HepG2 (cell line): ENCODE results near the gene C19orf44. TPM values are rescaled to one million over a fixed set of nuclear protein-coding genes. Genes with fewer than 3 reads are reported as not detected.
A peak's percentile ranks its signal among the peaks of the same experiment; 100 is the strongest.

Experiments
- ARNT2 ChIP-seq: sonication (generic); formaldehyde crosslinking; IDR thresholded peaks from 2 replicates; pipeline ENCODE4 v1.8.0; 2022; ENCODE audit warnings: mild to moderate bottlenecking, low read depth, missing genetic modification reagents, moderate library complexity
- BHLHE40 ChIP-seq: IDR thresholded peaks from 2 replicates; pipeline ENCODE4 v1.6.1; 2011; ENCODE audit warnings: low read length, improper control_type of control experiment
- CBX1 ChIP-seq: IDR thresholded peaks from one replicate; pipeline ENCODE4 v1.6.1; 2016; ENCODE audit warnings: antibody characterized with exemption, low read depth
- GZF1 ChIP-seq: sonication (generic); formaldehyde crosslinking; IDR thresholded peaks from 2 replicates; pipeline ENCODE4 v1.5.1; 2020; ENCODE audit warnings: mild to moderate bottlenecking, missing genetic modification reagents
- ISX ChIP-seq: sonication (generic); formaldehyde crosslinking; conservative IDR thresholded peaks from 2 replicates; pipeline ENCODE4 v1.5.0; 2020; ENCODE audit warnings: missing genetic modification reagents
- KDM5B ChIP-seq: sonication (generic); formaldehyde crosslinking; IDR thresholded peaks from 2 replicates; pipeline ENCODE4 v1.4.0; 2020; ENCODE audit warnings: missing genetic modification reagents, mild to moderate bottlenecking, borderline replicate concordance
- LBX2 ChIP-seq: sonication (generic); formaldehyde crosslinking; IDR thresholded peaks from 2 replicates; pipeline ENCODE4 v1.5.0; 2020; ENCODE audit warnings: missing genetic modification reagents, mild to moderate bottlenecking, borderline replicate concordance
- NFATC3 ChIP-seq: sonication (generic); formaldehyde crosslinking; IDR thresholded peaks from 2 replicates; pipeline ENCODE4 v1.5.1; 2020; ENCODE audit warnings: mild to moderate bottlenecking, missing genetic modification reagents
- NR0B2 ChIP-seq: sonication (generic); formaldehyde crosslinking; IDR thresholded peaks from 2 replicates; pipeline ENCODE4 v1.4.0; 2020; ENCODE audit warnings: mild to moderate bottlenecking, missing genetic modification reagents
- NRL ChIP-seq: sonication (generic); formaldehyde crosslinking; IDR thresholded peaks from 2 replicates; pipeline ENCODE4 v1.5.0; 2020; ENCODE audit warnings: missing genetic modification reagents, mild to moderate bottlenecking, moderate library complexity, borderline replicate concordance
- PCBP1 ChIP-seq: fragments of 200-400 bp; formaldehyde crosslinking; IDR thresholded peaks from 2 replicates; pipeline ENCODE4 v1.6.1; 2017; ENCODE audit warnings: mild to moderate bottlenecking, low read depth, low read length, borderline replicate concordance
- RFX1 ChIP-seq: fragments of 450-650 bp; IDR thresholded peaks from 2 replicates; pipeline ENCODE4 v1.6.1; 2017
- RFX3 ChIP-seq: IDR thresholded peaks from 2 replicates; pipeline ENCODE4 v1.6.1; 2016; ENCODE audit warnings: missing biosample characterization, missing genetic modification reagents
- RNF2 ChIP-seq: fragments of 450-650 bp; conservative IDR thresholded peaks from 2 replicates; pipeline ENCODE4 v1.6.1; 2016; ENCODE audit warnings: low read depth
- SOX5 ChIP-seq: IDR thresholded peaks from 2 replicates; pipeline ENCODE4 v1.6.1; 2016; ENCODE audit warnings: borderline replicate concordance
- SP2 ChIP-seq: sonication (generic); formaldehyde crosslinking; IDR thresholded peaks from 2 replicates; pipeline ENCODE4 v1.5.1; 2020; ENCODE audit warnings: mild to moderate bottlenecking, missing genetic modification reagents
- TRIM22 ChIP-seq: fragments of 450-650 bp; IDR thresholded peaks from 2 replicates; pipeline ENCODE4 v1.6.1; 2017
- YEATS4 ChIP-seq: sonication (generic); formaldehyde crosslinking; IDR thresholded peaks from 2 replicates; pipeline ENCODE4 v1.4.0; 2020; ENCODE audit warnings: missing genetic modification reagents, borderline replicate concordance
- ZBTB38 ChIP-seq: sonication (generic); formaldehyde crosslinking; IDR thresholded peaks from 2 replicates; pipeline ENCODE4 v1.5.1; 2020; ENCODE audit warnings: mild to moderate bottlenecking, missing genetic modification reagents
- ZNF329 ChIP-seq: sonication (generic); formaldehyde crosslinking; IDR thresholded peaks from 2 replicates; pipeline ENCODE4 v1.9.0; 2021; ENCODE audit warnings: low read depth, mild to moderate bottlenecking, missing genetic modification reagents
- ZNF484 ChIP-seq: sonication (generic); formaldehyde crosslinking; IDR thresholded peaks from 2 replicates; pipeline ENCODE4 v1.5.1; 2020; ENCODE audit warnings: mild to moderate bottlenecking, low read depth, missing genetic modification reagents, borderline replicate concordance
- ZNF569 ChIP-seq: sonication (generic); formaldehyde crosslinking; IDR thresholded peaks from 2 replicates; pipeline ENCODE4 v1.5.0; 2020; ENCODE audit warnings: mild to moderate bottlenecking, missing genetic modification reagents, moderate library complexity, borderline replicate concordance
- ZNF597 ChIP-seq: sonication (generic); formaldehyde crosslinking; IDR thresholded peaks from 2 replicates; pipeline ENCODE4 v1.5.0; 2020; ENCODE audit warnings: missing genetic modification reagents
- ZNF768 ChIP-seq: sonication (generic); formaldehyde crosslinking; IDR thresholded peaks from 2 replicates; pipeline ENCODE4 v1.4.0; 2020; ENCODE audit warnings: missing genetic modification reagents
- ZNF782 ChIP-seq: sonication (generic); formaldehyde crosslinking; IDR thresholded peaks from 2 replicates; pipeline ENCODE4 v1.4.0; 2020; ENCODE audit warnings: missing genetic modification reagents, mild to moderate bottlenecking, borderline replicate concordance
- ZNF83 ChIP-seq: sonication (generic); formaldehyde crosslinking; IDR thresholded peaks from 2 replicates; pipeline ENCODE4 v1.4.0; 2020; ENCODE audit warnings: missing genetic modification reagents, mild to moderate bottlenecking, borderline replicate concordance
- polyA plus RNA-seq, 8 experiments: library from polyadenylated mRNA; depleted of rRNA in 3 of 8; stranded (reverse) in 7 of 8; unstranded in 1 of 8; fragments of >200 nt; fragmentation: Illumina TruSeq in 4 of 8; extraction: Trizol in 4 of 8; gene quantifications; 2 replicates each; pipeline versions ENCODE4 v1.2.1 to v1.2.3, GENCODE V29; 2011 to 2016; ENCODE audit warnings: low read depth in 4 of 8, missing spikeins in 1 of 8, mixed read lengths in 1 of 8; ENCODE audit not compliant: insufficient read depth in 1 of 8
- total RNA-seq, 5 experiments: library from RNA; depleted of rRNA; stranded (reverse); fragments of >200 nt; fragmentation: Illumina TruSeq; extraction: Trizol; gene quantifications; 2 replicates each; pipeline ENCODE4 v1.2.3, GENCODE V29; 2016; ENCODE audit warnings: low read depth in 1 of 5
- TF ChIP-seq, protein P1 (sequence below): sonication (generic); formaldehyde crosslinking; IDR thresholded peaks from 2 replicates; pipeline ENCODE4 v1.8.0; 2022; ENCODE audit warnings: low read depth, missing genetic modification reagents

The C19orf44 gene
- total and polyA plus RNA-seq, 2 of the 13 experiments (the other 11 are each of a cell fraction or from before 2014, with no cell fraction given), result 3.2 to 4.3 TPM

- TF ChIP-seq TRIM22, result no peak
- TF ChIP-seq RNF2, result no peak
- TF ChIP-seq PCBP1, result peak; percentile 88
- peak; percentile 97 for TF ChIP-seq RFX1
- peak; percentile 53 for TF ChIP-seq BHLHE40
- TF ChIP-seq NRL (CRISPR knock-in tag), result no peak; the same call in 1 of the 2 replicates
- TF ChIP-seq ZNF782, result no peak
- TF ChIP-seq CBX1, result no peak
- TF ChIP-seq SOX5, result peak; percentile 43; the same call in 1 of the 2 replicates
- no peak for TF ChIP-seq ZNF83 (CRISPR knock-in tag)
- TF ChIP-seq ARNT2 (CRISPR knock-in tag), result no peak
- TF ChIP-seq GZF1 (CRISPR knock-in tag), result no peak
- TF ChIP-seq ZNF569 (CRISPR knock-in tag), result no peak
- peak; percentile 39; the same call in 1 of the 2 replicates for TF ChIP-seq ZNF597 (CRISPR knock-in tag)
- peak; percentile 97 for TF ChIP-seq RFX3 (CRISPR knock-in tag)
- peak; percentile 88 for TF ChIP-seq SP2 (CRISPR knock-in tag)
- TF ChIP-seq LBX2, result no peak
- no peak for TF ChIP-seq NR0B2
- no peak; the same call in 1 of the 2 replicates for TF ChIP-seq YEATS4 (CRISPR knock-in tag)
- no peak for TF ChIP-seq ZNF768 (CRISPR knock-in tag)
- TF ChIP-seq KDM5B, result peak; percentile 54; the same call in 1 of the 2 replicates
- TF ChIP-seq, protein P1, sequence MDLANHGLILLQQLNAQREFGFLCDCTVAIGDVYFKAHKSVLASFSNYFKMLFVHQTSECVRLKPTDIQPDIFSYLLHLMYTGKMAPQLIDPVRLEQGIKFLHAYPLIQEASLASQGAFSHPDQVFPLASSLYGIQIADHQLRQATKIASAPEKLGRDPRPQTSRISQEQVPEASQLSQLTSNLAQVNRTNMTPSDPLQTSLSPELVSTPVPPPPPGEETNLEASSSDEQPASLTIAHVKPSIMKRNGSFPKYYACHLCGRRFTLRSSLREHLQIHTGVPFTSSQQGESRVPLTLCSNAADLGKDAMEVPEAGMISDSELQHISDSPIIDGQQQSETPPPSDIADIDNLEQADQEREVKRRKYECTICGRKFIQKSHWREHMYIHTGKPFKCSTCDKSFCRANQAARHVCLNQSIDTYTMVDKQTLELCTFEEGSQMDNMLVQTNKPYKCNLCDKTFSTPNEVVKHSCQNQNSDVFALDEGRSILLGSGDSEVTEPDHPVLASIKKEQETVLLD (CRISPR knock-in tag), result no peak
- no peak; the same call in none of the 2 replicates for TF ChIP-seq ZBTB38
- TF ChIP-seq ISX (CRISPR knock-in tag), result no peak
- no peak for TF ChIP-seq ZNF484 (CRISPR knock-in tag)
- 0 out of 2 replicates have a peak, but pooled peaks have one; percentile 27 for TF ChIP-seq NFATC3 (CRISPR knock-in tag)
- no peak for TF ChIP-seq ZNF329 (CRISPR knock-in tag)
Measured at GRCh38 chr19:16495982-16496612, at the start of gene C19orf44, which contains the start of gene CALR3 (continued).
